GM18867 (cell line): ENCODE data around the gene PSMA1.
"Not testable (repeated sequence)": the region's sequence is repeated elsewhere in the genome, so short reads cannot be mapped to it uniquely, and the experiment has no call there.

Experiments used
- ATAC-seq: cut with Tn5 transposase; IDR thresholded peaks from one replicate; pipeline ENCODE4 v1.9.1; 2021; ENCODE audit warnings: mild to moderate bottlenecking, moderate library complexity; ENCODE audit not compliant: unreplicated experiment

The PSMA1 gene

DNA sequence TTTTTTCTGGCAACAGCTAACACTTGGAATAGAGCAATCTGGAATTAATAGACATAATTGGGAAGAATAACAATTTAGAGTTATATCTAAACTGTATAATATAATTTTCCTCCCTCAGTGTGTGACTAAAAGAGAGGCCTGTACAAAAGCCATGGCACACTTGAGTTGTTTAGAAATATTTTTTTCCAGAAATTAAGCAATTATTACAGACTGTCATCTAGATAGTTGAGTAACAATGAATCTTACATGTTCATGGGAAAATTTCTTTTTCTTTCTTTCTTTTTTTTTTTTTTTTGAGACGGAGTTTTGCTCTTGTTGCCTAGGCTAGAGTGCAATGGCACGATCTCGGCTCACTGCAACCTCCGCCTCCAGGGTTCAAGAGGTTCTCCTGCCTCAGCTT lies 15.0 kb upstream of the PSMA1 start:
- not testable (repeated sequence) for ATAC-seq

GRCh38 chr11:14529951-14530350 lies 9.8 kb upstream of the PSMA1 start:
- ATAC-seq = no peak

GRCh38 chr11:14529321-14529720 lies 9.1 kb upstream of the PSMA1 start:
- no peak for ATAC-seq

DNA sequence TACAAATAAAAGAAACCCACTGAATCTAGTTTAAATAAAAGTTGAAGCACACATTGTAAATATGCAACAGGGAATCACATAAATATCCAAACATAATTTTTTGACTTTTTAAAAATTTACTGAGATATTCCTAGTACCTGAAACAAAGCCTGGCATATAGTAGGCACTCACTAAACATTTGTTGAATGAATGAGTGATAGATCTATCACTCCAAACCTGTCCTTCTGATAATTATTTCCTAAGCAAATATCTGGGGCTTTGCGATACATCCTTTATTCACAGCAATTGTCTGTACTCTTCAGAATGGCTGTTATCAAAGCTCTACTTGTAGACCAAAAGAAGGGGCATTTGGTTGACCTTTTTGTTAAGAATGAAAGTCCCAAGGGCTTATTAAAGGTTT lies 2.6 kb upstream of the PSMA1 start:
- ATAC-seq = no peak

DNA sequence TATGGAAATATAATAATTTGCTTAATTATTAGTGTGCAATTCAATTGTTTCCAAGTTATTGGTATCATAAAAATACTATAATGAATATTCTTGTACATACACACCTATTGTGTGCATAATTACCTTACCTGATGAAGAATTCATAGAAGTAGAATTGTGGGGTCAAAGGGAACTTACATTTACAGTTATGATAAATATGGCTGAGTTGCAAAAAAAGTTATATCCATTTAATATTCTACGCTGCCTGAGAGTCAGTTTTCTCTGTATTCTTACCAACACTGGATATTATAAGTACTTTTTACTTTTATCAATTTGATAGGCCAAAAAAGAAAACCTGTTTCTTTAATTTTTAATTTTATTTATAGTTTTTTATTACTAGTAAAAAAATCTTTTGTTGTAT lies 2.1 kb upstream of the PSMA1 start:
- ATAC-seq = no peak

GRCh38 chr11:14520747-14521151 lies 563 bp upstream of the PSMA1 start:
- no peak for ATAC-seq

DNA sequence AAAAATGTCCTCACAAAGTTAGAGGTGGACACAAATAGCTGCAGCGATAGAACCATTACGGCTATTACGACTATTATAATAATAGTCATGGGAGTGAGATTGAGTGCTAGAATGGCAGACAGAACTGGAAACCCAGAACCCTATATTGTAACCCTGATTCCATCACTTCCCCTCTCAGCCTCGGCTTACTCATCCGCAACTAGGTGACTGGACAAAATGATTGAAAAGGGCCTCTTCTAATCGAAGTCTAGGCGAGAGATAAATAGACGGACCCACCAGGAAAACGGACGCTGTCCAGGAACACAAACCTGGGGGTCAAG lies 629 bp downstream of the PSMA1 start:
- ATAC-seq = peak; percentile 13

DNA sequence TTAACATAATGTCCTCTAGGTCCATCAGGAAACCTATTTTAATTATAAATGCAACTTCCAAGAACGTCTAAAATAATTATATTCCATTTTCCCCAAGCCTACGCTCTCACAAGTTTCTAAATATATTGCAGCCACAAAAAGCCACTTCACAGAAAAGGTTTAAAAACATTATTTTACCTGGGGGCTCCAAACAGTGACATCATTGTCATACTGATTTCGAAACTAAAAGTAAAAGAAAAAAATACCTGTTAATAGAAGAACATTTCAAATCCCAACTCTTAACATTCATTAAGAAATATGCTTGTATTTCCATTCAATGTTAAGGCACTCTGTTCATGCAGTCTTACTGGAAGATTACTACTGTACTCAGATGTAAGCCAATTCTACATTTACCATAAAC lies 1.4 kb downstream of the PSMA1 start:
- no peak for ATAC-seq

- ATAC-seq = no peak
Observed at GRCh38 chr11:14513800-14514199, 6.4 kb downstream of the PSMA1 start.

- no peak for ATAC-seq
Observed at GRCh38 chr11:14506532-14506931, 13.7 kb downstream of the PSMA1 start.

DNA sequence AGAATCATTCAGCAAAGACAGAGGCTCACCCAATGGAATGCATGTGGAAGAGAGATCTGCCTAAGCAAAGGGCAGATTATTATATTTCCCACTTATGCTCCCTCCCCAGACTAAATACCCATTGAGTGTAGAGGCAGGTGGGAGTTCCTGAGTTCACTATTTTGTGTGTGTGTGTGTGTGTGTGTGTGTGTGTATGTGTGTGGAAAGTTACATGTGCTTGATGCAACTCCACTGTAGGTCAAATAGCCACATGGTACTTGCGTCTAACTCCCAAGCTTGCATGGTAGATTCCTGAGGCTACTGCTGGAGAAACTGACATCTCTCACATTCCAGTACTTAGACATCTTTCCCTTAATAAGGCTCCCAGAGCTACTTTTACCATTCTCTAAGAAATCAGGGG lies 17.2 kb downstream of the PSMA1 start:
- ATAC-seq = no peak

GRCh38 chr11:14502039-14502438 lies 18.1 kb downstream of the PSMA1 start:
- ATAC-seq = no peak

- peak; percentile 66 for ATAC-seq
Observed at GRCh38 chr11:14500181-14500651, 20.0 kb downstream of the PSMA1 start.

GRCh38 chr11:14499560-14500180 lies 20.5 kb downstream of the PSMA1 start, which contains the start of gene COPB1:
Gene COPB1, minus strand, starts transcription at chr11:14499811. Its CDS starts 883 bp downstream, at chr11:14498928.
- peak; percentile 89 for ATAC-seq

GRCh38 chr11:14499178-14499559 lies 21.0 kb downstream of the PSMA1 start:
- ATAC-seq = peak; percentile 19

GRCh38 chr11:14480716-14481115 lies 39.5 kb downstream of the PSMA1 start:
- no peak for ATAC-seq

- ATAC-seq = no peak
Observed at GRCh38 chr11:14471127-14471526, 49.1 kb downstream of the PSMA1 start.

- no peak for ATAC-seq
Observed at GRCh38 chr11:14463623-14464022, 56.6 kb downstream of the PSMA1 start.

- ATAC-seq = no peak
Observed at GRCh38 chr11:14460147-14460546, 60.0 kb downstream of the PSMA1 start.

DNA sequence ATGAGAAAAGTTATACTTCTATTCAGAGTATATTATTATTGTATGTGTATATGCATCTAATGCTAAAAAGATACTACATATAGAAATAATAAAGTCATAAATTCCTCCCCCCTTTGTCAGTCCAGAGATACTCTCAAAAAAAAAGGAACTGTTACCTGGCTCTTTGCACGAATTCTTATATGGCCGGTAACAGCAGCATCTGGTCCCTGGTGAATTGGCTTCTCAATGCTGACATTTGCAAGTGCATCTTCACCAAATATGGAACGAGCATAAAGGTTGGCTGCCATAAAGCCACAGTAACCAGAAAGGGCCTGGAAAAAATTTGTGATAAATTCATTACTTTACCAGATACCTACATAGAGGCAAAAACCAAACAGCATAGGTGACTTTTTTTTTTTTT lies 61.8 kb downstream of the PSMA1 start:
- ATAC-seq = no peak

DNA sequence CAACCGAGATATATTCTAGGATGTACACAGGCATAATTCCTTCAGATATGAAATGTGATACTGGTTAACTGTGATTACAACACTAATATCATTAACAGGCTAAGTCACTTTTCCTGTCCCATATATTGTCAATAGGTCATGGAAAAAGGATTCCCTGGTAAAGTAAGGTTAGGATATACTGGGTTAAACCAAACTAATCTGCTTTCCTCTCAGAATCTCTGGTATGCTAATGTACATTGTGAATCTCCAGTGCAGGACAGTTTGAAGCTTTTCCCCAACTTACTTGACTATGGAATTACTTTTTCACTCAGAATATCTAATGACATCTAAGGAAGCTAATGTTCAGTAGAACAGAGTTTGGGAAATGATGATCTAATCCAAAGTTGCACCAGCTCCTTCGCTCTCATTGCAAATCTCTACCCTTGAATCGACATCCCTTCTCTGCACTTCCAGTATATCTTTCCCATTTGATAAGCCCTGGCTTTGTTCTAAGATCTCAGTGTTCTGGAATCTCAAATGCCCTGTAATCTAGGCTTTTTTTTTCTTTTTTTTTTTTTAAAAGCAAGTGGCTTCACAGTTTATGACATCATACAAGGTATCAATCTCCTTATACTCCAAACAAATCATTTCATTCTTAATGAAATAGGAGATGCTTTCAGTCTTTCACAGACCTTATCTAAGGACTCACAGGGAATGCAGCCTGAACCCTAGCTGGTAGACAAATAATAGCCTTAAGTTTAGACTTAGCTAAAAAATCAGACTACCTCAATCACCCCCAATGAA lies 64.3 kb downstream of the PSMA1 start:
- ATAC-seq = no peak
